Right ventricle myocardium inferior (tissue), 1 donor: Measurements from ENCODE around the gene GATM. TPM values are rescaled to one million over a fixed set of nuclear protein-coding genes. Genes with fewer than 3 reads are reported as not detected.
"Not testable (repeated sequence)": the region's sequence is repeated elsewhere in the genome, so short reads cannot be mapped to it uniquely, and the experiment has no call there.

Experiments
- ATAC-seq: fragments of 200-7000 bp; cut with Tn5 transposase; one replicate; pipeline ENCODE4 v1.9.1; 2020; ENCODE audit warnings: mild to moderate bottlenecking, moderate library complexity
- DNase-seq: peaks from one replicate; pipeline ENCODE4 v3.0.0; 2021; ENCODE audit errors: missing footprints
- intact Hi-C: fragments of 100-400 bp; cut with DNase I; formaldehyde crosslinking; loops from one replicate; pipeline ENCODE4 v1.11.0; 2022
- total RNA-seq: library from RNA; stranded (reverse); fragmentation: NEBNext Ultra II Directional; extraction: Animal tissue kit (Norgen Biotek cat#: 25700); gene quantifications from one replicate; pipeline ENCODE4 v1.2.1, GENCODE V29; 2021
- donor health status: DM: no; HTN: yes; CAD: no; lungs with severe emphysema.

GATM gene
- total RNA-seq, 1 donor from 2014 or later = 42.0 TPM

GRCh38 chr15:45326280-45326679 lies 52.1 kb downstream of the GATM start:
- DNase-seq (no peak), ATAC-seq (no peak)
- intact Hi-C loops = no loop called here

GRCh38 chr15:45320581-45321205 lies 57.7 kb downstream of the GATM start:
- DNase-seq (no peak), ATAC-seq (no peak)
- intact Hi-C loops = no loop called here

- intact Hi-C loops = no loop called here
- DNase-seq (no peak), ATAC-seq (no peak)
Observed at GRCh38 chr15:45319472-45320214, 58.7 kb downstream of the GATM start.

GRCh38 chr15:45314960-45315359 lies 63.4 kb downstream of the GATM start:
- intact Hi-C loops = no loop called here
- ATAC-seq (no peak), DNase-seq (no peak)

- DNase-seq, intact Hi-C loops, ATAC-seq: not testable (repeated sequence)
Observed at GRCh38 chr15:45314117-45314516, 64.2 kb downstream of the GATM start.

Other genes with a start within 250 kb of the GATM start
- gene DUOXA1, start 248.7 kb downstream of the GATM start, total RNA-seq = 0.68 TPM
- gene DUOX1, start 248.6 kb downstream of the GATM start, total RNA-seq = 1.0 TPM
- 3.9 TPM for gene SHF, start 190.6 kb downstream of the GATM start, total RNA-seq
- not detected for gene SLC28A2, start 126.3 kb downstream of the GATM start, total RNA-seq
- gene SLC30A4, start 144.2 kb upstream of the GATM start, total RNA-seq = 4.0 TPM
- gene BLOC1S6, start 208.8 kb upstream of the GATM start, total RNA-seq = 25.0 TPM